D721Med (cell line): Measurements from ENCODE around the gene ST3GAL5.

Experiments used
- DNase-seq: peaks from one replicate; pipeline ENCODE4 v3.0.0; 2011; ENCODE audit warnings: low spot score; ENCODE audit not compliant: insufficient read length
- FAIRE-seq: peaks from 2 replicates; lab custom pipeline; 2011; peaks lifted over from hg19 to GRCh38; lab: Jason Lieb, UNC
- TF ChIP-seq, protein P1 (sequence below): IDR thresholded peaks from 2 replicates; pipeline ENCODE4 v1.5.1; 2012; ENCODE audit warnings: mild to moderate bottlenecking, control low read depth; ENCODE audit not compliant: insufficient read depth; ENCODE audit errors: missing control alignments

ST3GAL5 gene

DNA sequence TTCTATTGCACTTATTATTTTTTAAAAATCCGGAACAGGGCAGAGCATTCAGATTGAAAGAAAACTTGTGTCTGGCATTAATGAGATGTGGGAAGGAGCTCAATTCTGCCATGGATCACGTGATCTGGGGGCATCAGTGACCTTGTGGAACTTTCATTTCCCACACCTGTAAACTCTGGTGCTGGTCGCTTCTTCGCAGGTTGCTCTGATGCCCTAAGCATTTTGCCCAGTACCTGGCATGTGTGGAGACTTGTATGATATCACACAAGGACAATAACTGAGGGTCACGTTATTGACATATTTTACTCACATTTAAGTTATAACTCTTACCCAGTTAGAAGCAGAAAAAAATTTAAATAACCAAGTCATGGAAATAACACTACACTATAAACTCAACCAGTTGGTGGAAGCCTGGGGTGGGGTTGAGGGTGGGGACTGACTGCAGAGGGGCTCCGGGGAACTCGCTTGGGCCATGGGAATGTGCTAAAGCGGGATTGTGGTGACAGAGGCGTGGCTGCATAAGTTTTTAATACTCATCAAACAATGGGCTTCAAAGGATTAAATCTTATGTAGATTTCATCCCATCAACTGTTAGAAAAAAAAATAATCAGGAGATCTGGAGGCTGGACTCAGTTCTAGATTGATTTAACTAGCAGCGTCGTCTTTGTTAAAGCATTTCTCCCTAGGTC is 36.5 kb downstream of the ST3GAL5 start:
- FAIRE-seq (no peak), DNase-seq (no peak)
- TF ChIP-seq, protein P1, sequence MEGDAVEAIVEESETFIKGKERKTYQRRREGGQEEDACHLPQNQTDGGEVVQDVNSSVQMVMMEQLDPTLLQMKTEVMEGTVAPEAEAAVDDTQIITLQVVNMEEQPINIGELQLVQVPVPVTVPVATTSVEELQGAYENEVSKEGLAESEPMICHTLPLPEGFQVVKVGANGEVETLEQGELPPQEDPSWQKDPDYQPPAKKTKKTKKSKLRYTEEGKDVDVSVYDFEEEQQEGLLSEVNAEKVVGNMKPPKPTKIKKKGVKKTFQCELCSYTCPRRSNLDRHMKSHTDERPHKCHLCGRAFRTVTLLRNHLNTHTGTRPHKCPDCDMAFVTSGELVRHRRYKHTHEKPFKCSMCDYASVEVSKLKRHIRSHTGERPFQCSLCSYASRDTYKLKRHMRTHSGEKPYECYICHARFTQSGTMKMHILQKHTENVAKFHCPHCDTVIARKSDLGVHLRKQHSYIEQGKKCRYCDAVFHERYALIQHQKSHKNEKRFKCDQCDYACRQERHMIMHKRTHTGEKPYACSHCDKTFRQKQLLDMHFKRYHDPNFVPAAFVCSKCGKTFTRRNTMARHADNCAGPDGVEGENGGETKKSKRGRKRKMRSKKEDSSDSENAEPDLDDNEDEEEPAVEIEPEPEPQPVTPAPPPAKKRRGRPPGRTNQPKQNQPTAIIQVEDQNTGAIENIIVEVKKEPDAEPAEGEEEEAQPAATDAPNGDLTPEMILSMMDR, result no peak

DNA sequence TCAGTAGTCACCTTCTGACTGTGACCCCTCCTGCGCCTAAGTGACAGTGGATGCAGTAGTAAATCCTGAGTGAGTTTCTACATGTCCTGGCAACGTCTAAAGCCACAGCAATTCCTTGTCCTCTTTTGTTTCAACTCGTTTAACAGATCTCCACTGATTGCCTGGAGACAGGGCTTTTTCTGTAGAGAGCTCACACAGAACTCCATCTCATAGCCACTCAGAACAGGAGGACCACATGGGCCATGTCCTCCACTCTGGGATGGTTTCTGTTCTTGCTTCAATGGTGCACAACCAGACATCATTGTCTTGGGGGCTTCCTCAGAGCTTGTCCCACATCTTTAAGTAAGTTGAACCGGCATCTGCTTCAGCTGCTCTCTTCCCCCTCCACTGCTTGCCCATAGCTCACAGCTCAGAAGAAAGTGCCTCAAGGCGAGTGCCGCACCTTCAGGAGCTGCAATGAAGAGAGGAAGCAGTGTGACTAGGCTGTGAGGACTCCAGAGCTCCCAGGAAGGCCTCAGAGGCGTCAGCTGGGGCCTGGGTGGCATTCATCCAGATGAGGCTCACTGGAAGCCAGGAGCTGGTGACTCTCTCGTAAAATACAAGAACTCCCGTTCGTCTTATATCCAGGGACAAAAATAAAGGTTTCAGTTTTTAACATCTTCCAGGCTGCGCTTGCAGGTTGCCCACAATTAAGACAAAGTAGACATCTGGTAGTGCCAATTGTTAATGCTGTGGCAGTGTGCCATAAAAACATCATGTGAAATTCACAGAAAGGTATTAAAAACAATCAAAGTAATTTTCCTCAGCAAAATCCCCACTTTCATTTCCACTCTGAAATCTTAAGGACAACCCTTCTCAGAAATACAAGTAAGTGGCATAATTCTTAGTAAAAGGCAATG is 37.3 kb downstream of the ST3GAL5 start:
- TF ChIP-seq, protein P1, result no peak
- no peak for FAIRE-seq
- DNase-seq, result no peak

DNA sequence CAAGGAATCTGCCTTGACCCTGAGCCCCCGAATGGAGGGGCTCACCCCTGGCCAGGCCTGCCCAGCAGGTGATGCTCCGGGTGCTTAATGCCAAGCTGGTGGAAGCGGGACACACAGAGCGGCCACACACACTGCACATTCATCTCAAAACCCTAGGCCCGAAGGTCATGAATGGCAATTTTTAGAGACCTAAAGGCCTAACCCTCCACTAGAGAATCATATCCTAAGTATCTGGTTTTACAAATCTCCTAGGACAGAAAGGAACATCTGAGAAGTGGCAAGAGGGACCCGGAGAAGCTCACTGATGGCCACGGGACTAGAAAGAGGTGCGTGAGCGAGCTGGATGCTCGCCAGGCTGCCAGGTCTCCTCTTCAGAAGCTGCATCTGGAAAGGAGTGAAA is 38.3 kb downstream of the ST3GAL5 start:
- FAIRE-seq (no peak), DNase-seq (no peak)
- TF ChIP-seq, protein P1, result no peak

DNA sequence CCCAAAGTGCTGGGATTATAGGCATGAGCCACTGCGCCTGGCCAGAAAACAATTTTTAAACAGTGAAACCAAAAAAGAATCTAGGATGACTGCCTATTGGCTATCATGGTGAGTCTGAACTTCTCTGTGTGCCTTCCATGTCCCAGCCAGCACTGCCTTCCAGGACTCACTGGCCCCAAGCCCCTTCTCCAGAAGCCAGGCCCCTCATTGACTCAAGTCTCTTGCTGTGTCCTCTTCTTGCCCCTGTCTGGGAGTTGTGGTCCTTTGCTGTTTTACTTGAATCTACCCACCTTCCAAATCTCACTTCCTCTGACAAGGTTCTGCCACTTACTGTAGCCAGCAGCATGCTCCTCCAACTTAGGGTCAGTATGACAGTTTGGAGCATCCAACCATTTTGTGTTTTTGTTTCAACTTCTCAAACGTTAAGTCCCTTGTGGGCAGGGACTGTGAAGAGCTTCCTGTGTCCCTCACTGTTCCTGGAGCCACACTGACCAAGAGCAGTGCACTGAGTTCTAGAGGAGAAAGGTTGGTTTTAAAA is 41.7 kb downstream of the ST3GAL5 start:
- FAIRE-seq, result no peak
- DNase-seq, result no peak
- TF ChIP-seq, protein P1, result no peak

DNA sequence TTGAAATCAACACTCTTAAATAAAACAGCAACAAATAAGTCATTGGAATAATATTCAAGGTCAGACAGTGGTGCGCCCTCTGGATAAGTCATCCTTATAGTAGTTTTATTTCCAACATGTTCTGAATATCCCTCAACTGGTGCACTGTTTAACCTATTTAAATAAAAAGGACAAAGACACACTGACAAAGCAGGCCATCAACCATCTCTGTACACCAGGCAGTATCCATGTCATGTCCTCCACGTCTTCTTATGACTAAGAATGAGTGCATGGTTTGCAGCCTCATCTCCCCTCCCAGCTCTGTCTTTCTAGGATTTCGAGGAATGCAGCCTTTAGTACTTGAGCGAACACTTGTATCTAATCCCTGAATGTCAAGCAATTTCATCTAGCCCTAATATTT is 42.4 kb downstream of the ST3GAL5 start:
- DNase-seq (no peak), FAIRE-seq (no peak)
- TF ChIP-seq, protein P1, result no peak

DNA sequence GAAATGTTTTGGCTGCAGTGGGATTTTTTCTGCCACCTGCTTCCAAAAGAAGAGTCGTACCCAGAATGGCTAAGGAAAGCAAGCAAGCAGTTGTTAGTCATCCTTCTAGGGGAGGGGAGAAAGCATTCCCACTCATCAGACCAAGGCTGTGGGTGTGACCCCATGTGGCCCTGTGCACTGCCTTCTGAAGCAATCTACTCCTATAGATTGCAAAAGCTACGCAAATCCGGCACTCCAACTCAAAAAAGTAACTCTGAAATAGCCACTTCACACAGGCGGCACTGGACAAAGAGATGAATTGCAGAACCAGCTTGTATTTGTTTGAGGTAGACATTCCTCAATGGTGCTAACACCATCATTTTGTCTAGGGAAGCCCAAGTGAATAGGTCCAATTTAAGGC is 44.3 kb downstream of the ST3GAL5 start:
- TF ChIP-seq, protein P1, result no peak
- DNase-seq, result no peak
- no peak for FAIRE-seq
